ENCODE results near the gene CTDSP1. TPM values are rescaled to one million over a fixed set of nuclear protein-coding genes. Genes with fewer than 3 reads are reported as not detected.

CTDSP1 gene
- total RNA-seq, 1 experiment from 2014 or later: 52.3 TPM

DNA sequence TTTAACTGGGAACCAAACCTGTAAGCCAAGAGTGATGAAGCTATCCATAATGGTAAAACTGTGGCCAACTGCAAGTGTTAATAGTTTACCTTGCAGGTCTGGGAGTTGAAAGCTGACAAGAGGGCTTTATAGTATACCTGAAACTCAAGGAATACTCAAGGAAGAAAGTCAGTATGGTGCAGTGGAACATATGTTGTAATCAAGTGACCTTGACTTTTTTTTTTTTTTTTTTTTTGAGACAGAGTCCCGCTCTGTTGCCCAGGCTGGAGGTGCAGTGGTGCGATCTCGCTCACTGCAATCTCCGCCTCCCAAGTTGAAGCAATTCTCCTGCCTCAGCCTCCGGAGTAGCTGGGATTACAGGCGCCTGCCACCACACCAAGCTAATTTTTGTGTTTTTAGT is 46.9 kb downstream of the CTDSP1 start:
- H3K79me1 ChIP-seq (ENCODE audit: insufficient read depth, low read depth, low read length, poor library complexity, severe bottlenecking): no peaks in the 10 kb centered on the region
- H2AK5ac ChIP-seq (ENCODE audit: insufficient read length, low read length): no peak overlapping the region
- H4K8ac ChIP-seq (replicated peaks; ENCODE audit: insufficient read length, low read depth, low read length): no peak overlapping the region
- H3K36me3 Mint-ChIP-seq (ENCODE audit: insufficient read depth in 1 of 3, low read depth in 3 of 3): peaks cover 3 to 40% (median 20%) of the 10 kb centered on the region in 3 experiments
- H3K14ac ChIP-seq (ENCODE audit: insufficient read depth, low read length): no peak overlapping the region
- peaks cover 4 to 8% of the 10 kb centered on the region in 2 experiments for H3K4me1 Mint-ChIP-seq
- H4K20me1 ChIP-seq (ENCODE audit: control insufficient read depth, insufficient read depth, insufficient read length): no peaks in the 10 kb centered on the region
- H2BK5ac ChIP-seq (ENCODE audit: insufficient read length, low read length): no peak overlapping the region
- no peaks in the 10 kb centered on the region for H3K23me2 ChIP-seq (ENCODE audit: insufficient read length, low read depth, low read length, poor library complexity, severe bottlenecking)
- H3K4me2 ChIP-seq (ENCODE audit: insufficient read depth, insufficient read length, low read length): no peak overlapping the region
- no peak overlapping the region for H2BK120ac ChIP-seq (ENCODE audit: low read depth, low read length, poor library complexity, severe bottlenecking)
- TF ChIP-seq, protein P1, sequence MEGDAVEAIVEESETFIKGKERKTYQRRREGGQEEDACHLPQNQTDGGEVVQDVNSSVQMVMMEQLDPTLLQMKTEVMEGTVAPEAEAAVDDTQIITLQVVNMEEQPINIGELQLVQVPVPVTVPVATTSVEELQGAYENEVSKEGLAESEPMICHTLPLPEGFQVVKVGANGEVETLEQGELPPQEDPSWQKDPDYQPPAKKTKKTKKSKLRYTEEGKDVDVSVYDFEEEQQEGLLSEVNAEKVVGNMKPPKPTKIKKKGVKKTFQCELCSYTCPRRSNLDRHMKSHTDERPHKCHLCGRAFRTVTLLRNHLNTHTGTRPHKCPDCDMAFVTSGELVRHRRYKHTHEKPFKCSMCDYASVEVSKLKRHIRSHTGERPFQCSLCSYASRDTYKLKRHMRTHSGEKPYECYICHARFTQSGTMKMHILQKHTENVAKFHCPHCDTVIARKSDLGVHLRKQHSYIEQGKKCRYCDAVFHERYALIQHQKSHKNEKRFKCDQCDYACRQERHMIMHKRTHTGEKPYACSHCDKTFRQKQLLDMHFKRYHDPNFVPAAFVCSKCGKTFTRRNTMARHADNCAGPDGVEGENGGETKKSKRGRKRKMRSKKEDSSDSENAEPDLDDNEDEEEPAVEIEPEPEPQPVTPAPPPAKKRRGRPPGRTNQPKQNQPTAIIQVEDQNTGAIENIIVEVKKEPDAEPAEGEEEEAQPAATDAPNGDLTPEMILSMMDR (conservative IDR thresholded peaks at IDR 0.05): no peak
- H3K56ac ChIP-seq (ENCODE audit: insufficient read length, low read depth, low read length): no peak overlapping the region
- no peaks in the 10 kb centered on the region for H3K4me1 ChIP-seq (ENCODE audit: insufficient read depth, low read length)
- no peaks in the 10 kb centered on the region for H3K9me3 Mint-ChIP-seq
- H3K4me3 Mint-ChIP-seq: no peak overlapping the region
- H2AFZ ChIP-seq (ENCODE audit: low read length): no peak overlapping the region
- no peak overlapping the region for H3T11ph ChIP-seq (ENCODE audit: low read length)
- no peak for DNase-seq
- no peak overlapping the region for H4K5ac ChIP-seq (ENCODE audit: insufficient read length, low read depth, low read length)
- no peaks in the 10 kb centered on the region for H3K27me3 ChIP-seq (ENCODE audit: insufficient read depth, low read length)
- no peaks in the 10 kb centered on the region for H3K79me2 ChIP-seq (ENCODE audit: insufficient read depth, low read length)
- H2BK15ac ChIP-seq (ENCODE audit: low read depth, low read length): no peak overlapping the region
- H3K23ac ChIP-seq (ENCODE audit: insufficient read length, low read depth, low read length): no peak overlapping the region
- H3K9me3 ChIP-seq (ENCODE audit: control insufficient read depth, low read depth, low read length): no peaks in the 10 kb centered on the region
- no peak overlapping the region for H3K9ac ChIP-seq (ENCODE audit: extremely low read depth, insufficient read length, low read length)
- no peak overlapping the region for H2BK20ac ChIP-seq (ENCODE audit: low read depth, low read length, poor library complexity, severe bottlenecking)
- H2BK12ac ChIP-seq (ENCODE audit: insufficient read length, low read depth, low read length): no peak overlapping the region
- no peak overlapping the region for H3K27ac ChIP-seq (ENCODE audit: insufficient read length, low read depth, low read length)
- no peak overlapping the region for H3K4ac ChIP-seq (ENCODE audit: low read depth, low read length)
- H3K27ac Mint-ChIP-seq: no peak overlapping the region
- H3K27me3 Mint-ChIP-seq (ENCODE audit: low read depth): no peaks in the 10 kb centered on the region
- H3K18ac ChIP-seq (ENCODE audit: insufficient read length, low read depth, low read length): no peak overlapping the region
- no CpG with 5 or more reads among the region's 6 CpGs for WGBS (ENCODE audit: extremely low coverage, insufficient read length, low lambda C conversion rate)
- no peak overlapping the region for H4K91ac ChIP-seq (ENCODE audit: insufficient read length, low read depth, low read length)

Measured in H9 (cell line).